ENCODE measurements around the gene ATP6V1E1. TPM values are rescaled to one million over a fixed set of nuclear protein-coding genes. Genes with fewer than 3 reads are reported as not detected.

The ATP6V1E1 gene
- total and polyA plus RNA-seq, 9 of the 15 experiments (the other 6 are each of a cell fraction or from before 2014, with no cell fraction given) = 122 to 249 (median 179) TPM

- TF ChIP-seq TCFL5 (CRISPR knock-in tag; conservative IDR thresholded peaks at IDR 0.05) (no peak), CSDE1 (IDR thresholded peaks at IDR 0.05) (peak in 1 of 2 experiments; percentile 77; a peak in 1 of 4 replicates), SRF (CRISPR knock-in tag; IDR thresholded peaks at IDR 0.05) (0 out of 4 replicates have a peak, but pooled peaks of 1 of the 2 experiments have one; percentile 62), CHD2 (IDR thresholded peaks at IDR 0.05; ENCODE audit: low read depth, low read length) (peak; percentile 17; the same call in 1 of the 2 replicates), IFI16 (CRISPR knock-in tag; IDR thresholded peaks at IDR 0.05) (no peak), BCL6 (CRISPR knock-in tag; IDR thresholded peaks at IDR 0.05) (no peak), SIN3A (IDR thresholded peaks at IDR 0.05; ENCODE audit: borderline replicate concordance in 2 of 2, control insufficient read depth in 1 of 2, low read depth in 2 of 2, low read length in 2 of 2) (peak; percentile 47 to 53; a peak in 2 of 4 replicates), STAG1 (CRISPR knock-in tag; IDR thresholded peaks at IDR 0.05; ENCODE audit: borderline replicate concordance) (peak; percentile 47; the same call in 1 of the 2 replicates), L3MBTL2 (IDR thresholded peaks at IDR 0.05) (peak; percentile 82), ZNF57 (CRISPR knock-in tag; IDR thresholded peaks at IDR 0.05) (no peak; the same call in 1 of the 2 replicates), ZNF239 (CRISPR knock-in tag; IDR thresholded peaks at IDR 0.05) (no peak), SAP30 (IDR thresholded peaks at IDR 0.05; ENCODE audit: borderline replicate concordance, insufficient read depth, low read depth, low read length, poor library complexity, severe bottlenecking) (peak; percentile 25), RBM17 (IDR thresholded peaks at IDR 0.05; ENCODE audit: borderline replicate concordance, low read depth, low read length) (no peak), DNMT1 (IDR thresholded peaks at IDR 0.05) (no peak), RBM39 (optimal IDR thresholded peaks at IDR 0.05; ENCODE audit: low read depth, low read length) (peak; percentile 21), PREB (CRISPR knock-in tag; IDR thresholded peaks at IDR 0.05) (no peak), E4F1 (CRISPR knock-in tag; IDR thresholded peaks at IDR 0.05; ENCODE audit: borderline replicate concordance) (no peak), HMG20A (CRISPR knock-in tag; conservative IDR thresholded peaks at IDR 0.05) (no peak), KDM4B (IDR thresholded peaks at IDR 0.05; ENCODE audit: borderline replicate concordance in 2 of 2, low read depth in 1 of 2) (no peak; a peak in 1 of 4 replicates)
Observed at GRCh38 chr22:17638432-17639246, 10.1 kb upstream of the ATP6V1E1 start, which contains the start of gene BCL2L13 (continued).
